Astrocyte (in vitro differentiated cells and primary cell): ENCODE measurements around the gene PPM1L. TPM values are rescaled to one million over a fixed set of nuclear protein-coding genes. Genes with fewer than 3 reads are reported as not detected.

Source experiments
- DNase-seq: peaks from one replicate; pipeline ENCODE4 v3.0.0-alpha.2; 2010; ENCODE audit warnings: low read depth
- FAIRE-seq: peaks from 2 replicates; lab custom pipeline; 2011; peaks lifted over from hg19 to GRCh38; lab: Jason Lieb, UNC
- H2AFZ ChIP-seq: 2 replicates; pipeline ENCODE4 v1.6.0; 2012; ENCODE audit warnings: low read depth, low read length, inconsistent platforms
- H3K27ac ChIP-seq: 2 replicates; pipeline ENCODE4 v1.5.1; 2011; ENCODE audit warnings: low read depth, low read length, inconsistent platforms
- H3K27me3 ChIP-seq: 2 replicates; pipeline ENCODE4 v1.6.0; 2011; ENCODE audit warnings: low read length, inconsistent platforms; ENCODE audit not compliant: insufficient read depth
- H3K36me3 ChIP-seq: 2 replicates; pipeline ENCODE4 v1.5.1; 2011; ENCODE audit warnings: low read length, inconsistent platforms; ENCODE audit not compliant: insufficient read depth
- H3K4me1 ChIP-seq: 2 replicates; pipeline ENCODE4 v1.5.1; 2011; ENCODE audit warnings: low read length, inconsistent platforms; ENCODE audit not compliant: insufficient read depth
- H3K4me2 ChIP-seq: 2 replicates; pipeline ENCODE4 v1.6.0; 2012; ENCODE audit warnings: low read length, inconsistent platforms
- H3K4me3 ChIP-seq: 2 replicates; pipeline ENCODE4 v1.5.1; 2011; ENCODE audit warnings: low read depth, mild to moderate bottlenecking, low read length, inconsistent platforms; ENCODE audit not compliant: insufficient read depth
- H3K79me2 ChIP-seq: 2 replicates; pipeline ENCODE4 v1.6.0; 2012; ENCODE audit warnings: mild to moderate bottlenecking, low read length, inconsistent platforms; ENCODE audit not compliant: insufficient read depth
- H3K9ac ChIP-seq: 2 replicates; pipeline ENCODE4 v1.6.0; 2012; ENCODE audit warnings: mild to moderate bottlenecking, low read length, inconsistent platforms
- H3K9me3 ChIP-seq: 2 replicates; pipeline ENCODE4 v1.5.1; 2012; ENCODE audit warnings: low read depth, mild to moderate bottlenecking, low read length, inconsistent platforms; ENCODE audit not compliant: insufficient read depth
- H4K20me1 ChIP-seq: 2 replicates; pipeline ENCODE4 v1.6.0; 2012; ENCODE audit warnings: low read length, inconsistent platforms; ENCODE audit not compliant: insufficient read depth
- H3K27ac Mint-ChIP-seq: one replicate; pipeline ENCODE4 v1.8.0; 2021; ENCODE audit warnings: mild to moderate bottlenecking, mixed read lengths; ENCODE audit not compliant: unreplicated experiment
- H3K27me3 Mint-ChIP-seq: one replicate; pipeline ENCODE4 v1.8.0; 2021; ENCODE audit warnings: low read depth, mixed read lengths; ENCODE audit not compliant: unreplicated experiment
- H3K36me3 Mint-ChIP-seq: one replicate; pipeline ENCODE4 v1.8.0; 2021; ENCODE audit warnings: low read depth, mixed read lengths; ENCODE audit not compliant: unreplicated experiment
- H3K4me1 Mint-ChIP-seq: one replicate; pipeline ENCODE4 v1.8.0; 2021; ENCODE audit warnings: low read depth, mixed read lengths; ENCODE audit not compliant: unreplicated experiment
- H3K4me3 Mint-ChIP-seq: one replicate; pipeline ENCODE4 v1.8.0; 2021; ENCODE audit warnings: mild to moderate bottlenecking, moderate library complexity, mixed read lengths; ENCODE audit not compliant: unreplicated experiment
- H3K9me3 Mint-ChIP-seq: one replicate; pipeline ENCODE4 v1.8.0; 2021; ENCODE audit warnings: mild to moderate bottlenecking, mixed read lengths; ENCODE audit not compliant: unreplicated experiment
- EZH2 ChIP-seq: IDR thresholded peaks from 2 replicates; pipeline ENCODE4 v1.6.1; 2012; ENCODE audit warnings: mild to moderate bottlenecking, low read length, inconsistent platforms; ENCODE audit not compliant: insufficient read depth
- total RNA-seq: library from RNA; stranded (reverse); gene quantifications from 2 replicates; pipeline ENCODE4 v1.2.1, GENCODE V29; 2021
- TF ChIP-seq, protein P1 (sequence below): IDR thresholded peaks from 2 replicates; pipeline ENCODE4 v1.5.1; 2011; ENCODE audit warnings: low read depth, mild to moderate bottlenecking, inconsistent platforms, low read length, moderate library complexity; ENCODE audit not compliant: insufficient read depth

The PPM1L gene
- total RNA-seq, 1 donor from 2014 or later = 6.3 TPM

DNA sequence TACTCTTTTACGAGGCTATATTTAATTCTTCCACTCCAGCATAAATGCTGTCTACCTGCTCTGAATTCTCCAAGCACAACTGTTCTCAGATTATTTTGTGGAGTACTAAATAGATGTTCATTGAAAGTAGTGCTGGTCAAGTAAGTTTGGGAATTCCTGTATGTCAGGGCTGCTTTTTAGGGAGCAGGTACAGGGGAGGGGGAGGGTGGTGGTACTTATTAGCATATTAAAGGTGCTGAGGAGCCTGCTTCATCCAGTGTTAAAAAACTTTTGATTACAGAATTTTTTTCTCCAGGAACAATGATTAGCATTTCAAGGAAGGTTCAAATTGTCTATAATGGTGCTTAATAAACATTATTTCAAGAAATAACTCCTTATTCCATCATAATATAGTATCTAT is 59.2 kb downstream of the PPM1L start:
- FAIRE-seq (no peak), DNase-seq (no peak)
- no peak overlapping the region for H3K9ac ChIP-seq
- H3K4me3 Mint-ChIP-seq = no peak overlapping the region
- no peak overlapping the region for H3K27ac ChIP-seq
- no peaks in the 10 kb centered on the region for H3K27me3 ChIP-seq
- no peaks in the 10 kb centered on the region for H3K4me1 Mint-ChIP-seq
- no peaks in the 10 kb centered on the region for H4K20me1 ChIP-seq
- no peaks in the 10 kb centered on the region for H3K9me3 ChIP-seq
- no peaks in the 10 kb centered on the region for H3K36me3 Mint-ChIP-seq
- no peaks in the 10 kb centered on the region for H3K4me1 ChIP-seq
- no peak for TF ChIP-seq EZH2
- TF ChIP-seq, protein P1, sequence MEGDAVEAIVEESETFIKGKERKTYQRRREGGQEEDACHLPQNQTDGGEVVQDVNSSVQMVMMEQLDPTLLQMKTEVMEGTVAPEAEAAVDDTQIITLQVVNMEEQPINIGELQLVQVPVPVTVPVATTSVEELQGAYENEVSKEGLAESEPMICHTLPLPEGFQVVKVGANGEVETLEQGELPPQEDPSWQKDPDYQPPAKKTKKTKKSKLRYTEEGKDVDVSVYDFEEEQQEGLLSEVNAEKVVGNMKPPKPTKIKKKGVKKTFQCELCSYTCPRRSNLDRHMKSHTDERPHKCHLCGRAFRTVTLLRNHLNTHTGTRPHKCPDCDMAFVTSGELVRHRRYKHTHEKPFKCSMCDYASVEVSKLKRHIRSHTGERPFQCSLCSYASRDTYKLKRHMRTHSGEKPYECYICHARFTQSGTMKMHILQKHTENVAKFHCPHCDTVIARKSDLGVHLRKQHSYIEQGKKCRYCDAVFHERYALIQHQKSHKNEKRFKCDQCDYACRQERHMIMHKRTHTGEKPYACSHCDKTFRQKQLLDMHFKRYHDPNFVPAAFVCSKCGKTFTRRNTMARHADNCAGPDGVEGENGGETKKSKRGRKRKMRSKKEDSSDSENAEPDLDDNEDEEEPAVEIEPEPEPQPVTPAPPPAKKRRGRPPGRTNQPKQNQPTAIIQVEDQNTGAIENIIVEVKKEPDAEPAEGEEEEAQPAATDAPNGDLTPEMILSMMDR = no peak
- H3K79me2 ChIP-seq = no peaks in the 10 kb centered on the region
- no peak overlapping the region for H3K4me2 ChIP-seq
- no peak overlapping the region for H3K4me3 ChIP-seq
- H3K27me3 Mint-ChIP-seq = no peaks in the 10 kb centered on the region
- no peak overlapping the region for H3K27ac Mint-ChIP-seq
- H3K36me3 ChIP-seq = no peaks in the 10 kb centered on the region
- H2AFZ ChIP-seq = no peak overlapping the region
- H3K9me3 Mint-ChIP-seq = no peaks in the 10 kb centered on the region

DNA sequence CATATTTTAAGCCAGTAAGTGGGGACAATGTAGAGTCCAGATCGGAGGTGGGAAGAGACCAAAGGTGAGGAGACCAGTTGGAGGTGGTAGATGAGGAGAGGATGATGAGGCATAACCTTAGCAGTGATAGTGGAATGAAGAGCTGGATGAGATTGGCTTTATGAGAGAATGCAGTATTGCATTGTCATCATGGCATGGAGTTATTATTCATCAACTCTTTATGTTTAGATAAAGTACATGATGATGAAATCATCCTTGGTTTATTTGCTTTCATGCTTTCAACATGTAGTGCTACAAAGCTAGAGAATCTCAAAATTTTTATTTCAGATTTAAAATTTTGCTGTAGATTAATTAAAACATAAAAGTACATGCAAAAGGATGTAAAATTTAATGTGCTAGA is 64.0 kb downstream of the PPM1L start:
- H3K9ac ChIP-seq = no peak overlapping the region
- no peaks in the 10 kb centered on the region for H3K36me3 Mint-ChIP-seq
- no peaks in the 10 kb centered on the region for H3K36me3 ChIP-seq
- H3K27ac ChIP-seq = no peak overlapping the region
- no peaks in the 10 kb centered on the region for H3K9me3 ChIP-seq
- H3K4me3 ChIP-seq = no peak overlapping the region
- H3K4me1 ChIP-seq = no peaks in the 10 kb centered on the region
- no peak overlapping the region for H3K27ac Mint-ChIP-seq
- no peaks in the 10 kb centered on the region for H3K27me3 Mint-ChIP-seq
- no peak for TF ChIP-seq EZH2
- TF ChIP-seq, protein P1 = no peak
- no peaks in the 10 kb centered on the region for H3K9me3 Mint-ChIP-seq
- H2AFZ ChIP-seq = no peak overlapping the region
- DNase-seq (no peak), FAIRE-seq (no peak)
- no peak overlapping the region for H3K4me3 Mint-ChIP-seq
- H3K4me2 ChIP-seq = no peak overlapping the region
- H4K20me1 ChIP-seq = no peaks in the 10 kb centered on the region
- no peaks in the 10 kb centered on the region for H3K79me2 ChIP-seq
- no peaks in the 10 kb centered on the region for H3K4me1 Mint-ChIP-seq
- no peaks in the 10 kb centered on the region for H3K27me3 ChIP-seq

DNA sequence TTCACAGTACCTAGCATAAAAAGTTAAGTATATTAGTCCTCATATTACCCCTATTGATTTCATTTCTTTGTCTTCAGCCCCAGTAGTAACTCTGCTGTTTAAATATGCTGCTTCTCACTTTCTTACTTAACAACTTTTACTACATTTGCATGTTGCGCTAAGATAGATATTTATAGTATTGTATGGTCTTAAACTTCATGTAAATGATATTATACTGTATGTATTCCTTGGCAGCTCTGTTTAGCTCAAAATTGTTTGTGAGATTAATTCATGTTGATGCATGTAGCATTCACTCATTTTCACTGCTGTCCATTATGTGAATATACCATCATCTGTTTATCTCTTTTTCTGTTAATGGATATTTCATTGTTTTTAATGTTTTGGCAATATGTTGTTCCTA is 64.4 kb downstream of the PPM1L start:
- Histone ChIP-seq H3K27me3 (no peaks in the 10 kb centered on the region), H3K9ac (no peak overlapping the region), H3K9me3 (no peaks in the 10 kb centered on the region), H3K4me1 (no peaks in the 10 kb centered on the region), H4K20me1 (no peaks in the 10 kb centered on the region), H3K4me3 (no peak overlapping the region), H3K79me2 (no peaks in the 10 kb centered on the region), H2AFZ (no peak overlapping the region), H3K4me2 (no peak overlapping the region), H3K27ac (no peak overlapping the region), H3K36me3 (no peaks in the 10 kb centered on the region)
- Mint-ChIP-seq H3K36me3 (no peaks in the 10 kb centered on the region), H3K4me3 (no peak overlapping the region), H3K9me3 (no peaks in the 10 kb centered on the region), H3K27me3 (no peaks in the 10 kb centered on the region), H3K27ac (no peak overlapping the region), H3K4me1 (no peaks in the 10 kb centered on the region)
- DNase-seq (no peak), FAIRE-seq (no peak)
- no peak for TF ChIP-seq EZH2
- TF ChIP-seq, protein P1 = no peak
